Fibroblast of the conjunctiva (primary cell): ENCODE data around the gene SLC39A11.

ENCODE experiments used
- DNase-seq: peaks from one replicate; pipeline ENCODE4 v3.0.0-alpha.2; 2010; ENCODE audit warnings: low read depth

The SLC39A11 gene

DNA sequence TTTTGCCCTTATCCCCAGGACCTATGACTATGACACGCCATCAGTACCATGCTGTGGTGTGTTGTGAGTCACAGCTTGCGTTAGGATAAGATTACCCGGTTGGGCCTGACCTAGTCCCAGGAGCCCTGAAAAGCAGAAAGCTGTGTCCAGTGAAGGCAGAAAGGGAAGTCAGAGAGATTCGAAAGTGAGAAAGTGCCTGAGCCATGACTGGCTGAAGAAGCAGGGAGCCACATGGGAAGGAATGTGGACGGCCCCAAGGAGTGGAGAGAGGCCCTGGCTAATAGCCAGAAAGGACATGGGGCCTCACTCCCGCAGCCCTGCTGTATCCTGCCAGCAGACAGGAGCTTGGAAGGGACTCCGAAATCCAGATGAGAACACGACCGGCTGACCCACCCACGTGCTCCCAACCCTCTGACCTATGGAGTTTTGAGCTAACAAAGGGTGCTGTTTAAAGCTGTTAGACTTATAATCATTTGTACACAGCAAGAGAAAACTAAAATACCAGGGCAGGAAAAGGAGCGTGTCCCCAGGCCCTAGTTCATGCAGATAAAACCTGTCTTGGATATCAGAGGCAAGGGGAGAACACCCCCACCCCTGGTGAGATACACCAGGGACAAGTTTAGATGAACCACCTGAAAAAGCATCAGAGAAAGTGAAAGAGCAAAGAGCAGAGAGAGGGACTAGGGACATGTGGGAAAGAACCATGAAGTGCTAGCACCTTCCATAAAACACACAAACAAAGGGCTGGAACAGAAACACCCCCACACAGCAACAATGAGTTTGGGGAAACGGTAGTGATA, 115.3 kb downstream of the SLC39A11 start:
- peak; percentile 64 for DNase-seq

DNA sequence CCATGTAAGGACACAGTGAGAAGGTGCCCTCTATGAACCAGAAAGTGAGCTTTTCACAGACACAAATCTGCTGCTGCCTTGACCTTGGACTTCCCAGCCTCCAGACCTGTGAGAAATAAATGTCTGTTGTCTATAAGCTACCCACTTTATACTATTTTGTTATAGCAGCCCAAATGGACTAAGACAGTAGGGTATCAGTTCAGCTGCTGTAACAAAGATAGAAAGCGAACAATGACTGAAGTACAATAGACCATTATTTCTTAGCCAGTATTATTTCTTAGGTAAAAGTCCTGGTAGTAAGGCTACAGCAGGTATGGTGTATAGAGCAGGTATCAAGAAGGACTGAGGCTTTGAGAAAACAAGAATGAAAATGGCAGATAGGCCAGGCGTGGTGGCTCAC, 117.0 kb downstream of the SLC39A11 start:
- DNase-seq: no peak

DNA sequence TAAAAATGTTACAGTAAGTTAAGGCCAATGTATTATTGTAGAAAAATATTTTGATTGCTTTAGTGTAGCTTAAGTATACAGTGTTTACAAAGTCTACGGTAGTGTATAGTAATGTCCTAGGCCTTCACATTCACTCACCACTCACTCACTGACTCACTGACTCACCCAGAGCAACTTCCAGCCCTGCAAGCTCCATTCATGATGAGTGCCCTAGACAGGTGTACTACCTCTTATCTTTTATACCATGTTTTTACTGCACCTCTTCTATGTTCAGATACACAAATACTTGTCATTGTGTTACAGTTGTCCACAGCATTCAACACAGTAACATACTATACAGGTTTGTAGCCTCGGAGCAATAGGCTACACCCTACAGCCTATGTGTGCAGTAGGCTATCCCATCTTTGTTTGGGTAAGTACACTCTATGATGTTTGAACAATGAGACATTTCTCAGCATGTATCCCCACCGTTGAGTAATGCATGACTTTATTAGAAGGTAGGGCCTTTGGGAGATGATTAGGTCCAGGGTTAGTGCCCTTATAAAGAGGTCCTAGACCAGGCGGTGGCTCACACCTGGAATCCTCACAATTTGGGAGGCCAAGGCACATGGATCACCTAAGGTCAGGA, 117.8 kb downstream of the SLC39A11 start:
- no peak for DNase-seq

DNA sequence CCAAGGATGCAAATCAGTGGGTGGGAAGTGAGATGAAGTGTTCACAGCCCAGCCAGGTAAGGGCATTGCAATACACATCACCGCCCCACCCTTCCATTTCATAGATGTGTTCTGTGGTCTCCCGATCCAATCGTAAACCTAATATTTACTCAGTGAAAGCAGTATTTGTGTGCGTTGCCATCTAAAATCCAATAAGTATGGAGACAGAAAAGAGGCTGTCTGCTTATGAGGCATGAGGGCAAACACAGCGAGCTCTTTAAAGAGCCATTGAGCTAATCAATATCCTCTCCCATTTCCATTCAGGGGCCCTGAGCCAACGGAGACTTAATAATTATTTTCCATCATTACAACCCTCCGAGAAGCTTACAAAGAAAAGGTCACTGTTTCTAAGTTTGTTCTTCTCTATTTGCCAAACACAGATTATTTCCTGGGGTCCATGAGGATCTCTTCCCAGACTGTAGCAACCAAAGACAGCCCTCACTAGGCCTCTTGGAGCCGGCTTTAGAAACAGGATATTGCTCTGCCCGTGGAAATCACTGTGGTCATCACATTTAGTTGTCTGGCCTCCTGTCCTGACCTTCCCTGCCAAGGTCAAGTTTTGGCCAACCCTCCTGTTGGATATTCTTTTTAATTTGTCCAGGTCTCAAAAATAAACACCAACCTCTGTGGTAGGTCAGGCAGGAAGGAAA, 120.1 kb downstream of the SLC39A11 start:
- no peak for DNase-seq

DNA sequence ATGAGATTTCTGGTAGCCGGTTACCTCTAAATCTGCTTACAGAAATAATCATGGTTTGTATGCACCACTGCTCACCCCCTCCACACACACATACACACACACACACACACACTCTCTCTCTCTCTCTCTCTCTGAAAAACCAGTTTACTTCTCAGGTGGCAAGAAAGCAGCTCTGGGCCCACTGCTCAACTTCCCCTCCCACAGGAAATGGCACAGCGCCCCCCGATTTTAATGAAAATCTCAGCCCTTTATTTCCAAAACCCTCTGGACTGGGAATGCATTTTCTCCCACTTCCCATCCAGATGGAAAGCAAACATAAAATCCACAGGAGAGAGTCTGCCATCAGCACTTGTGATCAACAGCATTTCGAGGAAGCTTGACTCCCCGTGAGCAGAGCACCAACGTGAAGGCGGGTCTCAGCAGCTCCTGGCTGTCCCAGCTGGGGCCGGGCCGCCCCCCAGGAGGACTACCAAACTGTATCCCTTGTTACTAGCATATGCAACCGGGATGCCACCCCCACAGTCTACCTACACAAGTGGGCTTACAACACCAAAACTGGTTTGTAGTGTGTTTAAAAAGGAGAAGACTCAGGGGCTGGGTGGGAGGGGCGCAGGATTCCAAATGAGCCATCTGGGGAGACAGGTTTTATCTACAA, 121.1 kb downstream of the SLC39A11 start:
- no peak for DNase-seq

DNA sequence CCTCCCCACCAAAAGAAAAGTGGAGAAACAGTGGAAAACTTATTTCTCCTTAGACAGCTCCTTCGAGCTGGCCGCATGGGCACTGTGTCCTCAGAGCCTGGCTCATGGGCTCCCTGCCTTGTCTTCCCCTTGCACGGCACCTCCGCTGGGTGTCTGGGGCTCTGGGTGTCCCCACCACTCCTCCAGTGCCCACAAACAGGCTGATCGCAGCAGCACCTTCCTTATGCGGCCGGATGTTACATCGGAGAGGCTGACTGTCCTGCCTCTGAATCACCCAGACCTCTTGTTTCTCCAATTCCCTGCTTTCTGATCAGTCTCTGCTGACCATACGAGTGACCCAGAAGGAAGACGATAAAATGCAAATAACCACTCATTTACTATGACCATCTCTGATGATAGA, 121.7 kb downstream of the SLC39A11 start:
- no peak for DNase-seq

DNA sequence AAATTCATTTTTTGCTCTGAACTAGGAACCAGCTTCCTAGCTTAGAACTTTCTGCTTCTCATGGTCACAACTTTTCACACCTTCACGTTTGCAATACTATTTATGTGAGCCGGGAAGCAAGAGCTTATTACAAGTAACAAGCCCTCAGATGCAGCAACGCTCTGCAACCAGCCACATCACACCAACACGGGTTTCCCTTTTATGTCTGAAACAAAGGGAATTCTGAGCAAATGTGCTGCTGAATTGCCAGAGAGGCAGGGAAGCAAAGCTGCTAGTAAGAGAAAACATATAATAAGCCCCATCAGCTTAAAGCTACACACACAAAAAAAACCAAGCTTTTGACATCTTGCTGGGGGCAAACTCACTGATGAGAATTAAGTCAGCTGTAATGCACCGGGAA, 122.2 kb downstream of the SLC39A11 start:
- no peak for DNase-seq

DNA sequence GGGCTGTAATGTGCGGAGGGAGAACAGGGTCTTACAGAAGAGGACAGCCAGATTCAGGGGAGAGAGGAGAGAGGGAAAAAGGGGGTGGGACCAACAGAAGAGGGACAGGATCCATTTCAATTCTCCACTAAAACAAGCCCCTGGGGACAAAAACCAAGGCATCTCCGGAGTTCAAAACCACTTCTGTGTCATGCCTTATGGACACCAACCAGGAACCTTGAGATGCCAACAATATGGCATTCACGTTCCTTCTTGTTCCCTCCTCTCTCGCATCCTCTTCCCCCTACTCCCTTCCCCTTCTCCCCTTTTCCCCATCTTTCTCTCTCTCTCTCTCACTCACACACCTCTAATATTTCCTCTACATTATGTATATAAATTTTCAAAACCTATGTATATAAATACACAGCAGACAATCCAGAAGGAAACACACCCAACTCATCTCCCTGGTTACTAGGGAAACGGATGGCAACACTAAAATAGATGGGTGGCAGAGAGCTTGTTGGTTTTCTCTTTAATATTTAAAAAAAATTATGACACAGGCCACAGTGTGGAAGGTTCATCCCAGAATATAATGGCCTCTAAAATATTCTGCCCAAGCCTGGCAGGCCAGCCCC, 123.1 kb downstream of the SLC39A11 start:
- DNase-seq: no peak

DNA sequence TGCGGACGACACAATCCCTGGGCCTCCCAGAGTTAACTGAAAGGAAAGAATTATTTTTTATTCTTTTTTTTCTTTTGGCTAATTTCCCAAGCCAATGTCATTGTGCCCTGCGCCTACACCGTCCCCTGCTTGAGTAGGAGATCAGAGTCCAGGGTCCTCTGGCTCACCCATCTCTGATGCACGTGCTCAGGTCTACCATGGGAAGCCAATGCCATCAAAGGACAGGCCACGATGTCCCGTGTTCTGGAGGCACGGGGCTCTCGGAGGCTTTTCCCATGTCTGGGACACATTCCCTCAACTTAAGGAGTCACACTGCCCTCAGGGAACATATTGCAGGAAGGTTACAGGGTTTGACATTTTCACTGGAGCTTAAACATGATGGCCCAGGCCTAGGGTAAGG, 123.7 kb downstream of the SLC39A11 start:
- no peak for DNase-seq

DNA sequence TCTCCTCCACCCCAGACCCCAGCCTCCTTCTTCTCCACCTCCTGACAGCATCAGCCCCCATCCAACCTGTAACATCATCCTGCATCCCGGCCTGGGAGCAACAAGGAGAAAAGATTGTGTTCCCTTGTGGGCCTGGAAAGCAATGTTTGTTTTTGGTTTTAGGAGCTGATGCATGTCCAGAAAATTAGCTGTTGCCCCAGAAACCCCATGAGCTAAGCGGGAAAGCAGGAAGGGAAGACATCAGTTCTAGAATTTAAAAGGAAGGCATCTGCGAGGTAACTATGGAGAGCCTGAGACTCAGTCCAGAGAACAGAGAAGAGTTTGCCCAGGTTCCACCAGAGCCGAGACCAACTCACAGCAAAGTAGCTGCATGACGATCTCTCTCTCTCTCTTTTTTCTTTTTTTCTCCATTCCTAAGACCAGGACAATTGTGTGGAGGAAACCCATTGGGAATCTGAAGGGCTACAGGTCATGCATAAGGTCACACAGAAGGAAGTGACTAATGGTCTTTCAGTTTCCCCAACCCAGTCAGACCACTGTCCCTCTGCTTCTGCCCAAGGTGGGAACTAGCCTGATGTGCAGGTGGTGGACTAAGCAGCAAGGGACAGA, 124.4 kb downstream of the SLC39A11 start:
- no peak for DNase-seq

DNA sequence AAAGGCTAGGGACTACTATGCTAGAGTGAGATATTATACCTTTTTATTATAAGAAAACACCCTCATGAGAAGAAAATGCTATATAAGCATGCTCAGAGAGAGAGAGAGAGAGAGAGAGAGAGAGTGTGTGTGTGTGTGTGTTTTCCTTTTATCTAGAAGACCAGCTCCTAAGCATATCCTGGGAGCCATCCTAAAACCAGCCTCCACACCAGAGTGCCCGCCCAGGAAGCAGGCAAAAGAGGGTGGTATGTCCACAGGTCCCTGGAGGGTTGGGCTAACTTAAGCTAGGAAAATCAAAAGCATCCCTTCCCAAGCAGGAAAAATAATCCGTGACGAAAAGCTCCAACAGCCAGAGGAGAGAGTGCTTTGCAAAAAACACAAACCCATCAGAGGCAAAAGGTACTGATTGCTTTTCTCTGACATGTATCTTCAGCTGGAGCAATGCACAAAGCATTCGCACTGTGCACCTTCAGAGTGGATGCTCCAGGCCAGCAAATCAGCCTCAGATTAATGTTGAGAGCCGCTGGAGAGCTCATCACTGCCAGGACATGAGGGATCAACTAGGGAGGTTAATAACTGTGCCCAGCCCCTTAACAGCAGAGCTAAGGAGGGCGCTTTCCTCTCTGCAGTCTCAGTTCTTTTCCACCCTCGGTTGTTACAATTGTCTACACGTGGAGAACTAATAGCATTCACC, 125.1 kb downstream of the SLC39A11 start:
- no peak for DNase-seq

DNA sequence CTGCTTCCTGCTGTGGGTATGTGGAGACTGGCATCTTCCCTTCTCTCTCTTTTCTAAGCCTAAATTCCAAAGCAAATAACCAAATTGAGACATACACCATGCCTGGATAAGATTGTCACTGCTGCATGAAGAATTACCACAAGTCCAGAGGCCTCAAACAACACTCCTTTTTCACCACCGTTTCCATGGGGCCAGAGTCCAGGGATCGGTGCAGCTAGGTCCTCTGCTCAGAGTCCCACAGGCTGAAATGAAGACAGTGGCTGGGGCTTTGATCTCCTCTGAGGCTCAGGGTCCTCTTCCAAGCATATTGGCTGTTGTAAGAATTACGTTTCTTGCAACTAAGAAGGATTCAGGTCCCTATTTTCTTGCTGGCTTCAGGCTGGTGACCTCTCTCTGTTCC, 130.4 kb downstream of the SLC39A11 start:
- no peak for DNase-seq

DNA sequence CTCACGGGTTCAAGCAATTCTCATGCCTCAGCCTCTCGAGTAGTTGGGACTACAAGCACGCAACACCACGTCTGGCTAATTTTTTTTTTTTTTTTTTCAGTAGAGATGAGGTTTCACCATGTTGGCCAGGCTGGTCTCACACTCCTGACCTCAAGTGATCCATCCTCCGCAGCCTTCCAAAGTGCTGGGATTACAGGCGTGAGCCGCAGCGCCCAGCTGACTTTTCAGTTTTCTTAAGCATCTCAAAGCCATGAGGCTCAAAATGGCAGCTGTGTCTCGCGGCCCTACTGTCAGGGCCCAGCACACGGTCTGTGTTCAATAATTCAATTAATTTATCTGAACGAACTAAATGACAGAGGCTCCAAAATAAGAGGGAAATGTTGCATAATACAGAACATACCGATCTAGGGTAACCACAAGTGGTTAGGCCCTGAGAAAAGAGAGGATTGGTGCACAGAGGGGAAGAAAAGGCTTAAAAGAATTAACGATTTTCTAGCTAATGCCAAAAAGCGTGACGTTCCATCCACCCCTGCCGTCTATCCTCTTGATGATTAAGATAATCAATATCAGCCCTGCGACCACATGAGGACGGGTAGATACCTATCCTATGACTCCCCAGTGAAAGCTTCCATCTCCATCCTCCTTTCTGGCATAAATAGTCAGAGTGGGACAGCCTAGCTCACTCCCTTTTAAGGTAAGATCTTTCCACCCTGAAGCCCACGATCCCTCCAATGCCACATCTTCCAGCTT, 136.9 kb downstream of the SLC39A11 start:
- no peak for DNase-seq

DNA sequence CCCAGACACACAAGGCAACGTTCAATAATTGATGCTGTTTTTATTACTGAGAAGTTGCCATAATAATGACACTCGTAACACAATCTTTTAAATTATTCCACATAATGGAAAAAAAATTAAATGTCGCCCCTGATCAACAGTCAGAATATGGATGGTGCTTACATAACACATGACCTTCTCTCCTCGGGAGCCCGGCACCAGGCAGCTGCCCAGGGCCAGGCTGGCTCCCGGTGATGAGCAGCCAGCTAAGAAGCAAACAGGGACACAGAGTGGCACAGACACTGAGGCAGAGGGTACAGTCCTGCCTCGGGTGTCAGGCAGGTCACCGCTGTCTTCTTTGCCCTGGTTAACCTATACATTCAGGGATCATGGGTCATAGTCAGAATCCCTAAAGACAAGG, 137.9 kb downstream of the SLC39A11 start:
- DNase-seq: no peak

DNA sequence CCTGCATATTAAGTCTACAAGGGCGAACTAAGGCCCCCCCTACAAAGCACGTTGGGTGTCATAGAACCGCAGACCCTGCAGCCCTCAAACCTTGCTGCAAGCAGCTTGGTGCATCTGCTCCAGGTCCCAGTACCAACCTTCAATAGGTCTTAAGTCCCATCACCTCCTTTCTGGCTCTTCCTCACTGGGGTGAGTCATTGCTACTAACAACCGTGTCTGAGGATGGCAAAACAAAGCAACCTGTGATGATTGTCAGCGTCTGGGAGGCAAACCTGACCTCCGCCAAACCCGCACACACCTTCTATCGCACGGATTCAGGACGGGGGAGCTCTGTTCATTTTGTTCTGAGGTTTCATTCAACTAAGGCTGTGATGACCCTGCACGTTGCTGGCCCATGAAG, 138.9 kb downstream of the SLC39A11 start:
- no peak for DNase-seq

DNA sequence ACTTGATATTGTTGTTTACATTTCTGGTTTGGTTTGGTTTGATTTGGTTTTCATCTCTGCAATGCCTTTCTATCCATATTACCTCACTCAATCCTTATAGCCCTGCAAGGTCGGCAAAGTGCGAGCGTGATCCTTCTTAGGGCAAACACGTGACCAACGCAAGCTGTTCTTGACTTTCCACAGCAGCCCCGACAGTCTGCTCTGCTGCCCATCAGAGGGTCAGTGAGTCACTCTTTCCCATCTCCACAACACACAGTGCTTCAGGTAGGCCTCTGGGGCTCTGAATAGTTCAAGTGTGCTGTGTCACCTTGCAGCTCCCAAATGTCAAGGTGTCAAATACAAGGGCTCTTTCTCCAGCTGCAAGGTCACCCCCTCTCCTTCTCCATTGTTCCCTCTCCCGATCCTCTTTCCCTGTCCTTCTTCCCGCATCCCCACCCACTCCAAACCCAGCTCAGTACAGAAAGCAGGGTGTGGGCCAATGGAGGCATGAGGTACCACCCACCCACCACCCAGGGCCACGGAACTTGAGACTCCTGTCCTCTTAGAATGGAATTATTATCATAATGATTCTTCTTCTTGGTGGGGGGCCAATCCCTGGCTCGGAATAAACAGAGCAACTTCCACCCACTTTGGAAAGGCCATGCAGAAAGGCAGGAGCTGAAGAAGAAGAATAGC, 139.7 kb downstream of the SLC39A11 start:
- no peak for DNase-seq

DNA sequence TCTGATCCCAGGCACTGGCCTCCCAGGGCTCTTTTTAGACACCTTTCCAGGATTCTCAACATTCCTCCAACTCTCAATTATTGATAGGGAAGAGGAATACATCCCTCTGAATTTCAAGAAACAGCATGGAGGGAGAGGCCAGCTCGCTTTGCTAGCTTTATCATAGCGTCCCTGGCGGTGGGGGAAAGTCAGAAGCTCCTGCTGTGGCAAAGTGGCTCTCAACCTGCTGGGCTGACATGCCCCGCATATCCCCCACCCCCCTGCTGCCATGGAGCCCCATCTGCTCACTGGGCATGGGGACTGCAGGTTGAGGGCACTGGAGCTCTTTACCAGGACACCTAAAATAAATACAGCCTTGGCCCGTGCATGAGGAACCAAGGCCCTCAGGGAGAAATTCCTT, 140.3 kb downstream of the SLC39A11 start:
- no peak for DNase-seq

DNA sequence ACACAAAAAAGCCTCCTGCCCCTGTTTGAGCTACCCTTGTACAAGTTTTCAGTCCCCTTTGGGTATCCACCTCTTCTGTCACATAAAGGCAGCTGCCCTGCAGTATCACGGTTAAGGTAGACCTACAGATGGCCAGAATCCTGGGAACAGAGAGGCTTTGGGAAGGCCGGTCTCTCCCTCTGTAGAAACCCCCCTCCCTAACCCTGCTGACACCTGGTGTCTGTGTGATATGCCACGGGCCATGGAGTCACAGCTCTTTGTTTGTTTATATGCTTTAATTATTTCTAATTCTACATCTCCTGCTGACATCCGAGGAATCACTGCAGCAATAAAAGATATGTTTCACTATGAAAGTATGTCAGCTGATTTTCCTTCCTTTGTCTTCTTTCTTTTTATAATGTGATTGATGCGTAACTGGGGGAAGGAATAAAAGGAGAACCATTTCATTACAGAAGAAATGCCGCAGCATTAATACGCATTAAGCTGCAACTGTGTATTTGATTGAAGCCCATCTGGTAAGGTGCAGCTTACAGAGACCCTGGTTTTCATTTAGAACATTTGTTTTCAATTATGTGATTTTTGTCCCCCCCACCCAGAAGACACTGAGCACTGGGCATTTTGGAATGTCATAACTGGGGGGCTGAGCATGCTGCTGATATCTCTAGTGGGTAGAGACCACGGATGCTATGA, 142.1 kb downstream of the SLC39A11 start:
- no peak for DNase-seq

DNA sequence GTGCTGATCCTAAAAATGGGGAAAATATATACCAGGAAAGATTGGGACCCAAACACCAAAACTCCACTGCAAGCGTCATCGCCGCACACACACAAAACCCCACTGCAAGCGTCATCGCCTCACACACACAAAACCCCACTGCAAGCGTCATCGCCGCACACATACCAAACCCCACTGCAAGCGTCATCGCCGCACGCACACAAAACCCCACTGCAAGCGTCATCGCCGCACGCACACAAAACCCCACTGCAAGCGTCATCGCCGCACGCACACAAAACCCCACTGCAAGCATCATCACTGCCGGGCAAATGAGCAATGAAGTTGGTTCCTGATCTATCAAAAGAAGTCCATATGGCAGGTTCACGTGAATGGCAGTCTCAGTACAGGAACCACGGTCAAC, 144.4 kb downstream of the SLC39A11 start:
- DNase-seq: no peak
